SK-N-MC (cell line): ENCODE results near the gene OTULINL.

ENCODE experiments used
- EZH2 ChIP-seq: fragments of 200-600 bp; sonication (generic); IDR thresholded peaks from one replicate; pipeline ENCODE4 v1.6.1; 2017; ENCODE audit warnings: antibody characterized with exemption
- FOXP2 ChIP-seq: optimal IDR thresholded peaks from 2 replicates; pipeline ENCODE3; 2011; ENCODE audit warnings: mild to moderate bottlenecking, moderate library complexity; ENCODE audit not compliant: insufficient read depth; ENCODE audit errors: extremely low read length, control extremely low read depth
- POLR2AphosphoS5 ChIP-seq: IDR thresholded peaks from 2 replicates; pipeline ENCODE4 v1.6.1; 2012; ENCODE audit warnings: mild to moderate bottlenecking, low read depth, low read length, borderline replicate concordance

DNA sequence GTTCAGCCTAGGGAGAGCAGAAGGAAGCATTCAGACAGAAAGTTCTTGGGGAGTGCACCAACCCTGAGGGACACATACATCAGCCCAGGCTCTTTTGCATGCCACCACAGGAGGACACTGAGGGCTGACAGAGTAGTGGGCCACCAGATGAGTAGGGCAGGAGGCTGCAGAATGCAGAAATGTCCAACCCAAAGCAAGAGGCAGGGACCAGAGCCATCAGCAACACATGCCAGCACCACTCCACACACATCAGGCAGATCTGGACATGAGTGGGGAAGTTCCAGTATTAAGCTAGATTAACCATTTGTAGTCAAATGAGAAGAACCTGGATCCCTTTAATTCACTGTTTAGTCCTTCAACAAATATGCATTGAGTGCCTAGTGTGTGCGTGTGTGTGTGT, 35.7 kb upstream of the OTULINL start:
- no peak for TF ChIP-seq POLR2AphosphoS5
- TF ChIP-seq EZH2, result no peak
- no peak for TF ChIP-seq FOXP2
